Colonic mucosa (tissue), 4 donors: Measurements from ENCODE around the gene GNB1. TPM values are rescaled to one million over a fixed set of nuclear protein-coding genes. Genes with fewer than 3 reads are reported as not detected.

Experiments
- DNase-seq: peaks from one replicate; pipeline ENCODE4 v3.0.0-alpha.2; 2020
- H3K27ac ChIP-seq: fragments of 200-600 bp; one replicate; pipeline ENCODE4 v1.8.0; 2021
- H3K27me3 ChIP-seq: fragments of 200-600 bp; one replicate; pipeline ENCODE4 v1.8.0; 2021
- H3K36me3 ChIP-seq: fragments of 200-600 bp; one replicate; pipeline ENCODE4 v1.8.0; 2021
- H3K4me1 ChIP-seq: fragments of 200-600 bp; one replicate; pipeline ENCODE4 v1.8.0; 2021; ENCODE audit warnings: mild to moderate bottlenecking
- H3K4me3 ChIP-seq: fragments of 200-600 bp; one replicate; pipeline ENCODE4 v1.8.0; 2021
- H3K9ac ChIP-seq, 2 donors: one replicate each; pipeline ENCODE4 v1.7.0; 2013; ENCODE audit warnings: control low read depth in 2 of 2, low read depth in 2 of 2, low read length in 2 of 2
- H3K9me3 ChIP-seq: fragments of 200-600 bp; one replicate; pipeline ENCODE4 v1.8.0; 2021
- intact Hi-C: fragments of 100-400 bp; cut with DNase I; formaldehyde crosslinking; loops from one replicate; pipeline ENCODE4 v1.14.1; 2022
- total RNA-seq, 2 donors: library from RNA; stranded (reverse); fragmentation: NEBNext Ultra II Directional in 1 of 2; extraction: Animal tissue kit (Norgen Biotek cat#: 25700) in 1 of 2; gene quantifications; one replicate each; pipeline ENCODE4 v1.2.1, GENCODE V29; 2021
- TF ChIP-seq, protein P1 (sequence below): fragments of 200-600 bp; IDR thresholded peaks from one replicate; pipeline ENCODE4 v1.8.0; 2022; ENCODE audit warnings: antibody characterized with exemption, mild to moderate bottlenecking
- donor health status: healthy.
- donor health status: DM: no; HTN: no; CAD: no.
- donor health status: DM: no; HTN: no; CAD: no.

GNB1 gene
- total RNA-seq, 2 donors from 2014 or later = 281 to 367 TPM

GRCh38 chr1:1806890-1807289 lies 84.0 kb downstream of the GNB1 start:
- TF ChIP-seq, protein P1, sequence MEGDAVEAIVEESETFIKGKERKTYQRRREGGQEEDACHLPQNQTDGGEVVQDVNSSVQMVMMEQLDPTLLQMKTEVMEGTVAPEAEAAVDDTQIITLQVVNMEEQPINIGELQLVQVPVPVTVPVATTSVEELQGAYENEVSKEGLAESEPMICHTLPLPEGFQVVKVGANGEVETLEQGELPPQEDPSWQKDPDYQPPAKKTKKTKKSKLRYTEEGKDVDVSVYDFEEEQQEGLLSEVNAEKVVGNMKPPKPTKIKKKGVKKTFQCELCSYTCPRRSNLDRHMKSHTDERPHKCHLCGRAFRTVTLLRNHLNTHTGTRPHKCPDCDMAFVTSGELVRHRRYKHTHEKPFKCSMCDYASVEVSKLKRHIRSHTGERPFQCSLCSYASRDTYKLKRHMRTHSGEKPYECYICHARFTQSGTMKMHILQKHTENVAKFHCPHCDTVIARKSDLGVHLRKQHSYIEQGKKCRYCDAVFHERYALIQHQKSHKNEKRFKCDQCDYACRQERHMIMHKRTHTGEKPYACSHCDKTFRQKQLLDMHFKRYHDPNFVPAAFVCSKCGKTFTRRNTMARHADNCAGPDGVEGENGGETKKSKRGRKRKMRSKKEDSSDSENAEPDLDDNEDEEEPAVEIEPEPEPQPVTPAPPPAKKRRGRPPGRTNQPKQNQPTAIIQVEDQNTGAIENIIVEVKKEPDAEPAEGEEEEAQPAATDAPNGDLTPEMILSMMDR = no peak
- Histone ChIP-seq H3K27ac (no peak overlapping the region), H3K27me3 (no peaks in the 10 kb centered on the region), H3K36me3 (peaks cover 16% of the 10 kb centered on the region), H3K4me3 (no peak overlapping the region), H3K4me1 (no peaks in the 10 kb centered on the region), H3K9me3 (no peaks in the 10 kb centered on the region), H3K9ac (no peak overlapping the region)
- intact Hi-C loops = no loop called here
- DNase-seq = no peak

GRCh38 chr1:1804301-1804700 lies 86.6 kb downstream of the GNB1 start:
- DNase-seq = no peak
- Histone ChIP-seq H3K27ac (no peak overlapping the region), H3K9me3 (no peaks in the 10 kb centered on the region), H3K27me3 (no peaks in the 10 kb centered on the region), H3K4me1 (no peaks in the 10 kb centered on the region), H3K36me3 (peaks cover 16% of the 10 kb centered on the region), H3K9ac (no peak overlapping the region), H3K4me3 (no peak overlapping the region)
- intact Hi-C loops = no loop called here
- TF ChIP-seq, protein P1 = no peak

GRCh38 chr1:1802871-1803270 lies 88.0 kb downstream of the GNB1 start:
- H3K9ac ChIP-seq = no peak overlapping the region
- no peak overlapping the region for H3K4me3 ChIP-seq
- no peak for DNase-seq
- TF ChIP-seq, protein P1 = no peak
- intact Hi-C loops = no loop called here
- H3K4me1 ChIP-seq = no peaks in the 10 kb centered on the region
- H3K36me3 ChIP-seq = peaks cover 18% of the 10 kb centered on the region
- no peaks in the 10 kb centered on the region for H3K27me3 ChIP-seq
- no peaks in the 10 kb centered on the region for H3K9me3 ChIP-seq
- H3K27ac ChIP-seq = no peak overlapping the region

- intact Hi-C loops = no loop called here
- TF ChIP-seq, protein P1 = no peak
- H3K27me3 ChIP-seq = no peaks in the 10 kb centered on the region
- no peak overlapping the region for H3K27ac ChIP-seq
- peaks cover 35% of the 10 kb centered on the region for H3K36me3 ChIP-seq
- no peak for DNase-seq
- H3K4me1 ChIP-seq = no peaks in the 10 kb centered on the region
- no peaks in the 10 kb centered on the region for H3K9me3 ChIP-seq
- no peak overlapping the region for H3K4me3 ChIP-seq
- no peak overlapping the region for H3K9ac ChIP-seq
These were observed 91.2 kb downstream of the GNB1 start for GRCh38 chr1:1799716-1800115.

GRCh38 chr1:1797731-1798341 lies 93.1 kb downstream of the GNB1 start:
- no peak overlapping the region for H3K9ac ChIP-seq
- H3K4me1 ChIP-seq = no peaks in the 10 kb centered on the region
- no peak overlapping the region for H3K4me3 ChIP-seq
- no peak for DNase-seq
- H3K27me3 ChIP-seq = no peaks in the 10 kb centered on the region
- H3K36me3 ChIP-seq = peaks cover 25% of the 10 kb centered on the region
- H3K27ac ChIP-seq = no peak overlapping the region
- TF ChIP-seq, protein P1 = no peak
- no peaks in the 10 kb centered on the region for H3K9me3 ChIP-seq
- intact Hi-C loops = no loop called here
